Right renal cortex interstitium (tissue), 3 donors: ENCODE measurements around the gene RGS17. TPM values are rescaled to one million over a fixed set of nuclear protein-coding genes. Genes with fewer than 3 reads are reported as not detected.

Experiments
- DNase-seq, 3 donors: peaks; one replicate each; pipeline ENCODE4 v3.0.0-alpha.2; 2013; ENCODE audit warnings: low read depth in 3 of 3, low spot score in 2 of 3
- polyA plus RNA-seq, 3 donors: library from polyadenylated mRNA; unstranded; fragments of 120-200 nt; gene quantifications; one replicate each; pipeline ENCODE4 v1.2.1, GENCODE V29; 2013; ENCODE audit not compliant: insufficient read length in 3 of 3

RGS17 gene
- polyA plus RNA-seq, 3 donors, result 2.2 to 2.7 (median 2.4) TPM

- DNase-seq, result no peak
These were observed 171.7 kb downstream of the RGS17 start for GRCh38 chr6:152959333-152959732.

DNA sequence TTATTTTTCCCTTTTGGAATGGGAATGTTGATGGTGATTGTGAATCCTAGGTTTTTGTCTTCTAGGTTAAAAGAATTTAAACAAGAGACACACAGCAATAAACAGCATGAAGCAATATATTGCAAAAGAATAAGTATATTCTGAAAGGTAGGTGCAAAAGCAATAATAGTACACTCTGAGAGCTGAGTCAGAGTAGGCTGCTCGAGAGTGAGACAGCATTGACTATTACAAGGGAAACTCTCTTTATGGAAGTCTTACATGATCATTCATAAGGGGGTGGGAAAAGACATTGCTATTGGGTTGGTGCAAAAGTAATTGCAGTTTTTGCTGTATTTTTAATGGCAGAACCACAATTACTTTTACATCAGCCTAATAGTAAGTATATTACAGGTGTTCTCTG is 173.3 kb downstream of the RGS17 start:
- no peak for DNase-seq

Other genes with a start within 250 kb of the RGS17 start
- 10 to 100 TPM; 32.6 to 38.3 (median 36.6) TPM for gene FBXO5, start 148.2 kb downstream of the RGS17 start, polyA plus RNA-seq
- gene MTRF1L, start 128.6 kb downstream of the RGS17 start, polyA plus RNA-seq, result 10 to 100 TPM; 23.2 to 28.5 (median 26.3) TPM